GM12892 (cell line): Measurements from ENCODE around the gene DUSP10.

ENCODE experiments used
- POLR2A ChIP-seq: IDR thresholded peaks from 2 replicates; pipeline ENCODE4 v1.6.1; 2011; ENCODE audit warnings: low read depth, low read length, control low read depth
- POLR2AphosphoS5 ChIP-seq: IDR thresholded peaks from 2 replicates; pipeline ENCODE4 v1.6.1; 2011; ENCODE audit warnings: low read depth, low read length, control low read depth

DNA sequence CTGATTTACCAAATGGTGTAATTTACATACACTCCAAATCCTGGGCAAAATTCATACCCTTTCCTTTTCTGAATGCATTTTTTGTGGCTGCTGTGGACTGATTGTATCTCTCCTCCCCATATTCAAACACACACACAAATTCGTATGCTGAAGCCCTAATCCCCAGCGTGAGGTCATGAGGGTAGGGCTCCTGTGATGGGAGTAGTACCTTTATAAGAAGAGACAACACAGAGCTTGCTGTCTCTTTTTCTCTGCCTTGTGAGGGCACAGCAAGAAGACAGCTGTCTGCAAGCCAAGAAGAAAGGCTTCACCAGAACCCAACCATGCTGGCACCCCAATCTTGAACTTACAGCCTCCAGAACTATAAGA is 24.4 kb downstream of the DUSP10 start:
- TF ChIP-seq POLR2A = no peak
- TF ChIP-seq POLR2AphosphoS5 = no peak
